ENCODE data around the gene PLCL1.

DNA sequence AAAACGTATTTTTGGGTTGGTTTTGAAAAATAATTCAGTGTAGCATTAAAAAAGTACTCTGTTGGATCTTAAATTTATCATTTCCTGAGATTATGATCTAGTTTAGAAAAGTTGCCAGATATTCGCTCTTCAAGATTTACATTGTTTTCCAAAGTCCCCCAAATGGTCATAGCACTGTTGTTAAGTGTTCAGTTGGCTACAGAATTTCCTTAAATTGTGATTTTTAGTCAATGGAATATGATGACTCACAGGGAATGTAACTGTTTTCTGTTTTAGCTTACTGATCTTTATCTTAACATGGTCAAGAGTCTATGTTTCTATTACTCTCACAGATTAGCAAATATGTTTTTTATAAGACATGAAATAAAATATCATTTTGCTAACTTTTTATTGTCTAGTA is 23.2 kb downstream of the PLCL1 start:
- TF ChIP-seq, protein P1, sequence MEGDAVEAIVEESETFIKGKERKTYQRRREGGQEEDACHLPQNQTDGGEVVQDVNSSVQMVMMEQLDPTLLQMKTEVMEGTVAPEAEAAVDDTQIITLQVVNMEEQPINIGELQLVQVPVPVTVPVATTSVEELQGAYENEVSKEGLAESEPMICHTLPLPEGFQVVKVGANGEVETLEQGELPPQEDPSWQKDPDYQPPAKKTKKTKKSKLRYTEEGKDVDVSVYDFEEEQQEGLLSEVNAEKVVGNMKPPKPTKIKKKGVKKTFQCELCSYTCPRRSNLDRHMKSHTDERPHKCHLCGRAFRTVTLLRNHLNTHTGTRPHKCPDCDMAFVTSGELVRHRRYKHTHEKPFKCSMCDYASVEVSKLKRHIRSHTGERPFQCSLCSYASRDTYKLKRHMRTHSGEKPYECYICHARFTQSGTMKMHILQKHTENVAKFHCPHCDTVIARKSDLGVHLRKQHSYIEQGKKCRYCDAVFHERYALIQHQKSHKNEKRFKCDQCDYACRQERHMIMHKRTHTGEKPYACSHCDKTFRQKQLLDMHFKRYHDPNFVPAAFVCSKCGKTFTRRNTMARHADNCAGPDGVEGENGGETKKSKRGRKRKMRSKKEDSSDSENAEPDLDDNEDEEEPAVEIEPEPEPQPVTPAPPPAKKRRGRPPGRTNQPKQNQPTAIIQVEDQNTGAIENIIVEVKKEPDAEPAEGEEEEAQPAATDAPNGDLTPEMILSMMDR (IDR thresholded peaks at IDR 0.05) = no peak
- no peak for TF ChIP-seq POLR2A (IDR thresholded peaks at IDR 0.05)

Measured in lower leg skin (tissue), 3 donors.